Esophagus muscularis mucosa (tissue), 4 donors: ENCODE data around the gene PSME3.

ENCODE experiments used
- EP300 ChIP-seq: sonication (generic); formaldehyde crosslinking; IDR thresholded peaks from one replicate; pipeline ENCODE4 v1.6.1; 2017; ENCODE audit warnings: antibody characterized with exemption
- POLR2A ChIP-seq: fragments of 450-650 bp; IDR thresholded peaks from one replicate; pipeline ENCODE4 v1.6.1; 2017; ENCODE audit warnings: antibody characterized with exemption, moderate library complexity, mild to moderate bottlenecking, low read depth
- POLR2AphosphoS5 ChIP-seq, 2 donors: sonication (generic); formaldehyde crosslinking; IDR thresholded peaks; one replicate each; pipeline ENCODE4 v1.6.1; 2017; ENCODE audit warnings: antibody characterized with exemption in 2 of 2
- TF ChIP-seq, protein P1 (sequence below), 3 experiments: fragments of 200-600 bp in 2 of 3; fragments of 450-650 bp in 1 of 3; sonication (generic) in 2 of 3; IDR thresholded peaks; one replicate each; pipeline ENCODE4 v1.5.1; 2017 to 2019; ENCODE audit warnings: antibody characterized with exemption in 3 of 3, mild to moderate bottlenecking in 2 of 3, moderate library complexity in 1 of 3

DNA sequence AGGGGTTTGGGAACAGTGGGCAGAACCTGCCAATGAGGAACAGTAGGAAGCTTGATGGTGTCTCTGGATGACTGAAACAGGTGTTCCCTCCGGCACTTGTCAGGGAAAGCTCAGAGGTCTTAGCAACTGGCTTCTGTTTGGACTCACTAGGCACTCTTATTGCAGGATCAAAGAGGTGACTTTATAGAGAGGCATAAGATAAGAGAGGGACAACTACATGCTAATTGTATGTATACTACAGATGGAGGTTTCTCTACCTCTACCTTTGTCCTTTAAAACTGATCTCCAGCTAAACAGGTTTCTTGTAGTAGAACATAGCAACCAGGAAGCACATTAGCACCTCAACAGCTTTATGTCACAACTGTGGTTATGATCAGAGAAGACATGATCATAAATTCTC, 26.9 kb upstream of the PSME3 start:
- TF ChIP-seq, protein P1, sequence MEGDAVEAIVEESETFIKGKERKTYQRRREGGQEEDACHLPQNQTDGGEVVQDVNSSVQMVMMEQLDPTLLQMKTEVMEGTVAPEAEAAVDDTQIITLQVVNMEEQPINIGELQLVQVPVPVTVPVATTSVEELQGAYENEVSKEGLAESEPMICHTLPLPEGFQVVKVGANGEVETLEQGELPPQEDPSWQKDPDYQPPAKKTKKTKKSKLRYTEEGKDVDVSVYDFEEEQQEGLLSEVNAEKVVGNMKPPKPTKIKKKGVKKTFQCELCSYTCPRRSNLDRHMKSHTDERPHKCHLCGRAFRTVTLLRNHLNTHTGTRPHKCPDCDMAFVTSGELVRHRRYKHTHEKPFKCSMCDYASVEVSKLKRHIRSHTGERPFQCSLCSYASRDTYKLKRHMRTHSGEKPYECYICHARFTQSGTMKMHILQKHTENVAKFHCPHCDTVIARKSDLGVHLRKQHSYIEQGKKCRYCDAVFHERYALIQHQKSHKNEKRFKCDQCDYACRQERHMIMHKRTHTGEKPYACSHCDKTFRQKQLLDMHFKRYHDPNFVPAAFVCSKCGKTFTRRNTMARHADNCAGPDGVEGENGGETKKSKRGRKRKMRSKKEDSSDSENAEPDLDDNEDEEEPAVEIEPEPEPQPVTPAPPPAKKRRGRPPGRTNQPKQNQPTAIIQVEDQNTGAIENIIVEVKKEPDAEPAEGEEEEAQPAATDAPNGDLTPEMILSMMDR (IDR thresholded peaks at IDR 0.05): no peak
- TF ChIP-seq POLR2AphosphoS5 (IDR thresholded peaks at IDR 0.05) (no peak), POLR2A (no peak), EP300 (no peak)
